Hematopoietic multipotent progenitor cell treated with erythropoietin and hydrocortisone succinate and interleukin-3 and kit ligand, for 4 days (in vitro differentiated cells): Measurements from ENCODE around the gene CDKAL1.
"Not testable (repeated sequence)": the region's sequence is repeated elsewhere in the genome, so short reads cannot be mapped to it uniquely, and the experiment has no call there.

ENCODE experiments used
- DNase-seq: peaks from one replicate; pipeline ENCODE4 v3.0.0-alpha.2; 2015

Gene CDKAL1

GRCh38 chr6:20599302-20600051, 65.2 kb downstream of the CDKAL1 start:
- no peak for DNase-seq

DNA sequence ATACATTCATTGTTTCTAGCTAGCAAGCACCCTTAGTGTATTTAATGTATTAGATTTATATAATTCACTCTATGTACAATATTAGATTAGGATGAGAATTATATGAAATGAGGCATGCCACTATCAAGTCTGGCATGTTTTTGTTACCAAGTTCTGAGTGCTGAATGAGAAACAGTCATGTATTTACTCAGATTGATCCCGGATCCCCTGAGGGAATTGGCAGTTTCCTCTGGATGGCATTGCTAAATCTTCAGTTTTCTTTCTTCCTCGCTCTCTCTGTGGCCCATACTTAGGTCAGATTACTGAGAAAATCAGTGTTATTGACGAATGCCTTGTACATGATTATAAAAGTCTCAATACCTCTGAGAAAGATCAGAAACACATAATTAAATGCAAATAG, 66.6 kb downstream of the CDKAL1 start:
- no peak for DNase-seq

GRCh38 chr6:20604159-20604558, 69.9 kb downstream of the CDKAL1 start:
- DNase-seq: peak; percentile 58

DNA sequence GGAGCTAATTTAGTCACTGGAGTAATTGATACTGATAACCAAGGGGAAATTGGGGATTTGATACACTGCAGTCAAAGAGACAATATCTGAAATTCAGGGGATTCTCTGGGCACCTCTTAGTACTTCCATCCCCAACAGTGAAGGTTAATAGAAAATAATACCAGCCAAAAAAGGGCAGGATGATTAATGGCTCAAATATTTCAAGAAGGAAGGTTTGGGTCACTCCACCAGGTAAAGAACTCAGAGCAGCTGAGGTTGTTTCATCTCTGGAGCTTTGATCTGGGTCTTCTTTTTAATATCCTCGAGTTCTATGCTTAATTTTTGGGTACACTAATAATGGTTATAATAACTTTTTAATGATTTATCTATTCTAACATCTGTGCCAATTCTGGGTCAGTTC, 70.8 kb downstream of the CDKAL1 start:
- DNase-seq: no peak

GRCh38 chr6:20605581-20605980, 71.3 kb downstream of the CDKAL1 start:
- DNase-seq: no peak

- DNase-seq: no peak
These were observed 72.6 kb downstream of the CDKAL1 start for GRCh38 chr6:20606831-20607230.

DNA sequence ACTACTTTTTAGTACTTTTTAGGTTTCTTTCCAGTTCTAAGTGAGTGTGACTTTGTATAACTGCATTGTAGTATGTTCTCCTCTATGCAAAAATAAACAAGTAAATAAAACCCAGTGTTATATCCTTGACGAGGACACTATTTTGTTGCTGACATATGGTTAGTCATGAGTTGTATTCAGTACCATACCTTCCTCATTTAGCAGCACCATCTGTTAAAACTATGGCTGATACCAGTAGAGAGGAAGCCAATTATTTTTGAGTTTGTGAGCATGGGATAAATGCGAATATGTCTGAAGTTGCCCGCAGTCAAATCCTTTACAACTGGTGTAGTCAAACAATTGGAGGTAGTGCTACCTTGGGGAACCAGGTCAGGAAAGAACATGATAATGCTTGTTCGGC, 74.1 kb downstream of the CDKAL1 start:
- no peak for DNase-seq

DNA sequence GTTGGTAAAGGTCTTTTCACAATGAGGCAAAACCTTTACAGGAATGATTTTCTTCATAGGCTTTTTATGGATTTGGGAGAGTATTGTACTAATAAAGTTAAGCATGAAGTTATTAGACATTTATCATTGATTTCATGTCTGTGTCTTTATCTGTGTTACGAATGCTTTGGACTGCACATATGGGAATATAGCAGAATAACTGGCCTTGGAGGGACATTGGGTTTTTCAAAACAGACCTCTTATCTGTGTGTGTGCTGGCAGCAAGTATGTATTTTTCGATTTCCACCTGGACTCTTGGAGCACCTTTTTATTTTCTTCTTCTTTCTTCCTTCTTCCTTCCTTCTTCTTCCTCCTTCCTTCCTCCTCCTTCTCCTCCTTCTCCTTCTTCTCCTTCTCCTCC, 74.6 kb downstream of the CDKAL1 start:
- DNase-seq: no peak

- not testable (repeated sequence) for DNase-seq
These were observed 75.7 kb downstream of the CDKAL1 start for GRCh38 chr6:20609924-20610323.

- DNase-seq: no peak
These were observed 76.5 kb downstream of the CDKAL1 start for GRCh38 chr6:20610636-20611370.

DNA sequence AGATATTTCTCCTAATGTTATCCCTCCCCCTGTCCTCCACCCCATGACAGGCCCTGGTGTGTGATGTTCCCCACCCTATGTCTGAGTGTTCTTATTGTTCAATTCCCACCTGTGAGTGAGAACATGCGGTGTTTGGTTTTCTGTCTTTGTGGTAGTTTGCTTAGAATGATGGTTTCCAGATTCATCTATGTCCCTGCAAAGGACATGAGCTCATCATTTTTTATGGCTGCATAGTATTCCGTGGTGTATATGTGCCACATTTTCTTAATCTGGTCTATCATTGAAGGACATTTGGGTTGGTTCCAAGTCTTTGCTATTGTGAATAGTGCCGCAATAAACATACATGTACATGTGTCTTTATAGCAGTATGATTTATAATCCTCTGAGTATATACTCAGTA, 83.3 kb downstream of the CDKAL1 start:
- not testable (repeated sequence) for DNase-seq

DNA sequence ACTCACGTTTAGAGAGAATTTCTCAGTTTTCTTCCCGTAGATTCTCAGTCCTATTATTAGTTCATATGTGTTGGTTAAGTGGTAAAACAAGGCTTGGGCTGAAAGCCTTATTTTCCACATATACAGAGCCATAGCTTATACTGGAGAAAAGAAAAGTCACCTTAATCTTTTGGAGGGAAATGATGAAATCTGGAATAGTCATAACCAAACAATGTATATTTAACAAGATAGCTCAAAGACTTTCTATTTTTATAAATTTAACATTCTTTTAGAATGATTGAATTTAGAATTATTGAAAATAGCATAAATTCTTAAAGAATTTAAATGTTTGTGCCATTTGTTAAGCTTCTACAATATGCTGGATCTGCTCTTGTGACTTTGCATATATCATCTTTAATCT, 85.8 kb downstream of the CDKAL1 start:
- no peak for DNase-seq

DNA sequence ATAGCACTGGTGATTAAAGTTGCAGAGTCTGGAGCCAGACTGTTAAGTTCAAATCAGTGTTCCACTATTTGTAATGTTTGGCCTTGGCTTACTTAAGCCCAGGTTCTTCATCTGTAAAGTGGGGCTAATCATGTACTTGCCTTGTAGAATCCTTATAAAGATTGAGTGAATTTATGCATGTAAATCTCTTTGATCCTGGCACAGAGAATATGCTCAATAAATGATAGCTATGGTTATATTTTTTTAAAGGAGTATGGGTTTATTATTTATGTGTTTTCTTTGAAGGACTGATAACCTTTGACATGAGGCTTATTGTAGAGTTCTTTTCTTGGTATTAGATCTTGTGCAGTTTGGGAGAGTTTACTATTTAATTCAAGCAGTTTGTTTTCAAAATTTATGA, 89.5 kb downstream of the CDKAL1 start:
- DNase-seq: no peak

GRCh38 chr6:20626165-20626564, 91.9 kb downstream of the CDKAL1 start:
- DNase-seq: no peak

DNA sequence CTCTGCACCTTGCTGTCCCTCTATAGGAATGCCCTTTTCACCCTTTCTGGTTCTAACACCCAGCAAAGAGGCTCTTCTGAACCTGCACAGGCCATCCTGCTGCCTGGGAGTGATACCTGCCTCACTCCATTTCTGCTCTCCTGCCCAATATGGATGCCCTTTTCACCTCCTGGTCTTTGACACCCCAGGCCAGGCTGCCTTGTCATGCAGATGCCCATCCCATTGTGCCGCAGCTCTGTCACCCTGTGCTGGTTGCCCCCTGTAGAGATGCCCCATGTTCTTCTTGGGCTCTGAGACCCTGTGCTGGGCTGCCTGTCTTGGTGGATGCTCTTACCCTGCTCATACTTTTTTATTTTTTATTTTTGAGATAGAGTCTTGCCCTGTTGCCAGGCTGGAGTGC, 95.3 kb downstream of the CDKAL1 start:
- no peak for DNase-seq

DNA sequence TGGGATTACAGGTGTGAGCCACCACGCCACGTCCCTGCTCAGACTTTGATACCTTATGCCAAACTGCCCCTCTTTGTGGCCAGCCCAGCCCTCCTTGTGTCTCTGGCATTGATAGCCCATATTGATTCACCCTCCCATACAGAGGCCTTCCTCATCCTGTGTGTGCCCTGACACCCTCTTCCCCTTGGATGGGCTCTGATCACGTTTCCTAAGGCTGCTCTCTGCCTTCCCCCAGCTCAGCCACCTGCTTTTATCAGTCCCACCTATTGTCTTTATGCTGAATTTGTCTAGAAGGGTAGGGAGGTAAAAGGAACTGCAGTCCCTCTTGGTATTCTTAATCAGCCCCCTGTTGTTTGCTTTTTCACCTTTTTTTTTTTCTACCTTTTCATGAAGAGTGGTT, 95.9 kb downstream of the CDKAL1 start:
- no peak for DNase-seq

GRCh38 chr6:20630617-20631548, 96.6 kb downstream of the CDKAL1 start:
- DNase-seq: no peak

GRCh38 chr6:20631549-20631924, 97.3 kb downstream of the CDKAL1 start:
- no peak for DNase-seq

DNA sequence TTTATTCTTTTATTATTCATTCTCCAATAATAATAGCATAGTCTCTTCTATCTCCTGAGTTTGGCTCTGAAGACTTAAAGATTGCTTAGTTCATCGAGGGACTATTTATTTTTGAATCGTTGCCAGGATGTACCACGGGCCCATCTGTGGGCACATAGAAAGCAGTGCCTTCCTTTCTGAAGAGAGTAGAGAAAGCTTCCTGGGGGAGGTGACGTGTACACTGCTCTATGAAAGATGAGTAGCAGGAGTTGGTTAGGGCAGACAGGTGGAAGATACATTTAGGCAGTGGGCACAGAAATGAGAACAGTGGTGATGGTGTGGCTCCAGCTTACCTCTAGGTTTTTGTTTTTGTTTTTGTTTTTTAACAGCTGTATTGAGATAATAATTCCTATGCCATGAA, 98.4 kb downstream of the CDKAL1 start:
- DNase-seq: no peak

GRCh38 chr6:20633566-20634340, 99.5 kb downstream of the CDKAL1 start:
- DNase-seq: peak; percentile 39

DNA sequence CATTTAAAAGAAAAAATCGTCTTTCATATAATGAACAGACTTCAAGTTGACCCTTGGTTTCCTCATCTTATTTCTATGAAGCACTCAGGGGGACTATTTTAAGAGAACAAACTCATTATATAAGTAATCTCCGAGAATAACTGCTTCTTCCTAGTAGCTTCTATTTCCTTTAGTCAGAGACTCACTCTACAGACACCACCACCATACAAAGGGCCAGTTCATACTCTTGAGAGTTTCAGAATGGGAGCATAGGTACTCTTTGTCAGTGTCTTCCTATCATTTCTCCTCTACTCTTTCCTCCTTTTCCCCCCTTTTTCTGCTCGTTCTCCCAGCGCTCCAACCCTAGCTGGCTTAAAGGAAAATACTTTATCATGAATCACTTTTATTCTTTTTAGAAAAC, 104.9 kb downstream of the CDKAL1 start:
- DNase-seq: no peak

DNA sequence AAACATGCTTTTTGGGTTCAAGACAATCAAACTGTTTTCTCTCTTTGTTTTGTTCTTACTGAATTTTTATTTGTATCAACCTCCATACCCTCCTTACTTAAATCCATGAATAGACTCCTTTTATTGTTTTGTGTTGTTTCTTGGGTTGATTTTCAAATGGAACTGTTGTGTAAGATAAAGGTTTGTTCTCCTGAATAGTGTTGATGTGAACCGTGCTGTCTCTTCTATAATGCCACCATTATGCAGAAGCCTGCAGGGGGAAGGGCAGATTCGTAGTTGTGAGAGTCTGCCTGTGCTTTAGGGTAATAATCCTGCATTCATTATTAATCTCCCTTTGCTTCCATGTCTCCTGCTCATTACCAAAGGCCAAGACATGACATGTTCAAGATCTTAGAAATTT, 105.9 kb downstream of the CDKAL1 start:
- DNase-seq: no peak

GRCh38 chr6:20642441-20642840, 108.2 kb downstream of the CDKAL1 start:
- no peak for DNase-seq
